NCI-H460 (cell line): ENCODE measurements around the gene TEP1. TPM values are rescaled to one million over a fixed set of nuclear protein-coding genes. Genes with fewer than 3 reads are reported as not detected.
"Not testable (repeated sequence)": the region's sequence is repeated elsewhere in the genome, so short reads cannot be mapped to it uniquely, and the experiment has no call there.

Source experiments
- DNase-seq: peaks from one replicate; pipeline ENCODE4 v3.0.0-alpha.2; 2016; ENCODE audit warnings: low read depth; ENCODE audit errors: extremely low read depth
- small RNA-seq, 2 experiments: library from RNA; depleted of rRNA; stranded (forward); fragments of <200 nt; gene quantifications; one replicate each; pipeline ENCODE3, GENCODE V24; 2014
- total RNA-seq: library from RNA; depleted of rRNA; stranded (reverse); fragments of >200 nt; shearing (Covaris generic); gene quantifications from 2 replicates; pipeline ENCODE4 v1.2.3, GENCODE V29; 2014; rRNA removed

TEP1 gene
- total RNA-seq, 1 experiment from 2014 or later, result 13.3 TPM

- no peak for DNase-seq
These were observed 67.9 kb downstream of the TEP1 start for GRCh38 chr14:20345366-20345765.

DNA sequence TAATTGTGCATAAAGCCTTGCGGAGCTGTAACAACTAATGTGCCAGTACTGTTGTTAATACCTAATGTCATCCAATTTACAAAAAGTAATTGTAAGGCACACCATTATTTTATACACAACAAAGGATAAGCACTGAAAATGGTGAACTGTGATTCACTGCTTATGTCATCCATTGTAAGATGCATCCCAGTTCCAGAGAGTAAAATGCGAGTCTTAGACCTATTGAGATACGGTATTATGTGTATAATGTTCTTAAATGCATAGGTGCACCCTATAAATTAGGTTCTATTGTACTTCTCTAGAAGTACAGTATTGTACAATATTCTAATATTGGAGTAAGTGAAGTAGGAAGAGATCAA is 69.5 kb downstream of the TEP1 start:
- no peak for DNase-seq

DNA sequence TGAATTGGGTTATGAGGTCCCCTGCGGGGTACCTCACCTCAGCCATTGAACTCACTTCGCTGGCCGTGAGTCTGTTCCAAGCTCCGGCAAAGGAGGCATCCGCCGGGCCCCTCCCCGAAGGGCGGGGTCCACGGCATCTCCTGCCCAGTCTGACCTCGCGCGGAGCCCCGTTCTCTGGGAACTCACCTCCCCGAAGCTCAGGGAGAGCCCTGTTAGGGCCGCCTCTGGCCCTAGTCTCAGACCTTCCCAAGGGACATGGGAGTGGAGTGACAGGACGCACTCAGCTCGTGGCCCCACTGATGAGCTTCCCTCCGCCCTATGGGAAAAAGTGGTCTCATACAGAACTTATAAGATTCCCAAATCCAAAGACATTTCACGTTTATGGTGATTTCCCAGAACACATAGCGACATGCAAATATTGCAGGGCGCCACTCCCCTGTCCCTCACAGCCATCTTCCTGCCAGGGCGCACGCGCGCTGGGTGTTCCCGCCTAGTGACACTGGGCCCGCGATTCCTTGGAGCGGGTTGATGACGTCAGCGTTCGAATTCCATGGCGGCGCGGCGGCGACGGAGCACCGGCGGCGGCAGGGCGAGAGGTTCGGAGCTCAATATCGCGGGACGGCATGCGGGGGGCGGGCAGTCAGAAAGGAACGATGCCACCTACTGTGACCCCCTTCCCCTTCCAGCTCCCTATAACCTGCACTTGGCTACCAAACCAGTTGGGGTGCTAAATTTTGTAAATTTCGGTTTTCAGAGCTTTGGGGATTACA is 70.0 kb downstream of the TEP1 start, which contains the start of gene PARP2:
TSS of gene PARP2 (plus strand) at position 544 of the 770 bp plus-strand sequence. CDS start at position 551, 7 bp downstream.
- peak; percentile 100 for DNase-seq

DNA sequence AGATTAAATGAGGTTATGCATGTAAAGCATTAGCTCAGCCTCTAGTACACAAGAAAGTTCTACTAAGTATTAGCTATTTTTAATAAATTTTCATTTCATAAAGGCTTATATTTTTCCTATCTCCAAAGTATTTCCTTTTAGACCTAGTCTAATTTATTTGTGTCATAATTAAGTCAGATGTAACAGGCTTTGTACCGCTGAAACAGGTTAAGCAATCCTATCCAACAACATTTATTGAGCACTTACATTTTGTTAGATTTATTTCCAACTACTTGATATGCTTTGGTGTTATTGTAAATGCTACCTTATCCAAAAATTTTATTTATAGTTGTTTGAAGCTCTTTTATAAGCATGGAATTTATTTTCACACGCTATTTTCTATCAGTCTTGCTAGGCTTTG is 71.7 kb downstream of the TEP1 start:
- no peak for DNase-seq

GRCh38 chr14:20341032-20341431 is 72.3 kb downstream of the TEP1 start:
- not testable (repeated sequence) for DNase-seq

- no peak for DNase-seq
These were observed 79.3 kb downstream of the TEP1 start for GRCh38 chr14:20334017-20334416.

- DNase-seq, result no peak
These were observed 79.8 kb downstream of the TEP1 start for GRCh38 chr14:20333494-20333841.

DNA sequence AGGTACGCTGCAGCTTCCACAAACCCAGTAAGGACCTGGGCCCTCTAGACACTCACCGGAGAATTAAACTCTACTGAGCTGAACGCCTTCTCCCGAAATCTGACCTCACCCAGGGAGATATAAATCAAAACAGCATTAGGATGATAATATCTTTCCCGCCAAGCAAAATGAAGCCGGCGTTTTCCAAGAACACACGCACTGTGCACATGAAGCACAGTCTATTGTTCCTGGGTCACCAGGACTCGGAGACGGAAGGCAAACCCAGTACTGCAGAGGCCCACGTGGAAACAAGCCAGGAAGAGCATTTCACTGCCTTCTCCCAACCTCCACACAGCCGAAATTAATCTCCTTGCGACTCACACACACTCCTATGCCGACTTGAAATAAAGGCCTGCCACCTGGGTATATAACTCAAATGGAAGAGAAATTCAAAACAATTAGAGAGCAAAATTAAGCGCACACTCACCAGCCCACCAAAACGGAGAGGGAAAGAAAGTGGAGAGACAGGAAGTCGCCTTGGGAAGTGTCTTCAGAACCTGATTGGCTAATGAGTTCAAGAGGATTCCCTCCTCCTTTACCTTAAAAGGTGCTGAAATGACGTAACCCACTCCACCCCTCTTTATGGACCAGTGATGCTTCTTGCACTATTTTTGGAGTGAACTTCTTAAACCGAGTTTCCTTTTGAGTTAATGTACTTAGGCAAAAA is 80.4 kb downstream of the TEP1 start, which contains the start of gene CCNB1IP1:
TSS of gene CCNB1IP1 (minus strand) at position 492 of the 706 bp plus-strand sequence. CDS start 16,756 bp downstream, outside the sequence.
- peak; percentile 79 for DNase-seq

DNA sequence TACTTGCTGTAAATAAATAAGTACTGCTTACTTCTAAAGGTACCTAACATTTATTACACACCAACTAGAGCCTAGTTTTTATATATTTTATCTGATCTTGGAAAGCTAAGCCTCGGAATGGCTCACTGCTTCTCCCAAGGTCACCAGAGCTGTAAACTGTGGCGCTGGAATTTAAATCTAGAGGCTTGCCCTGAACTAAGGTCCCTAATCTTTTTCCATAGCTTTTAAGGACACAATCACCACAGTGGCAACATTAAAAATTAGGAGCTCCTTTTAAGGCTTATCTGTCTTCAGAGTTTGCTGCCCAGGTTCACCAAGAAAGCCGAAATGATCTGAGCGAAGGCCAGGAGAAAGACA is 80.9 kb downstream of the TEP1 start:
- no peak for DNase-seq

DNA sequence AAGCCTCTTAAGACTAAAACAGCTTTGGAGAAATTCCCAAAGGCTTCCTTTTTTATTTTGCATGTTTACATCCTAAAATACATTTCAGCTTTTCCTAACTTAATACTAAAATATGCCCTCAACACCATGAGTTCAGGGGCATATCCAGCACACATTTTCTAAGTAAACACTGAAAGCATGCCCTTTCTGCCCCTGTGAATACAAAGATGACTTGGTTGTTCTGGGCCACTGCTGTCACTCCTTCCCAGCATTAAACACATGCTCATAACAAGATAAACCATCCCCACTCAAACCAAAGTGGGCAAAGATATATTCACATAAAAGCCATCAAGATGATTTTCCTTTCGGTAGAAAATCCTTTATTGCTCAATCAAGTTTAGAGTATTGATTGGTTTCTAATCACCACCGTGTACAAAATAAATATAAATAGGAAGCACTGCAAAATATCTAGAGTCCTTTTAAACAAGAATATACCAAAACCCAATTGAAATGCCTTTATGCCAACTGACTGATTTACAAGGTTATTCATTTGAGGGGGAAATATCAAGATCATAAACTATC is 82.2 kb downstream of the TEP1 start:
- DNase-seq, result no peak

DNA sequence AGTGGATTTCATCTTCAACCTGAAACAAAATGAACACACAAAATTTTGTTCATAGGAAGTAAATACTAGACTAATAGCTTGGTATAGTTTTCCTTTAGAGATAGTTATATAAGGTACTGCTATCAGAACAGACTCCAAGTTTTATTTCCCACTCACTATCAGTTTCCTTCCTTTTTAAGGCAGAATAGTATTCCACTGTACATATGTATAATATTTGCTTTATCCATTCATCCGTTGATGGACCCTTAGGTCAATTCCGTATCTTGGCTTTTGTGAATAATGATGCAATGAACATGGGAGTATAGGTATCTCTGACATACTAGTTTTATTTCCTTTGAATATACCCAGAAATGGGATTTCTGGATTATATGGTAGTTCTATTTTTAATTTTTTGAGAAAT is 83.9 kb downstream of the TEP1 start:
- DNase-seq, result no peak

DNA sequence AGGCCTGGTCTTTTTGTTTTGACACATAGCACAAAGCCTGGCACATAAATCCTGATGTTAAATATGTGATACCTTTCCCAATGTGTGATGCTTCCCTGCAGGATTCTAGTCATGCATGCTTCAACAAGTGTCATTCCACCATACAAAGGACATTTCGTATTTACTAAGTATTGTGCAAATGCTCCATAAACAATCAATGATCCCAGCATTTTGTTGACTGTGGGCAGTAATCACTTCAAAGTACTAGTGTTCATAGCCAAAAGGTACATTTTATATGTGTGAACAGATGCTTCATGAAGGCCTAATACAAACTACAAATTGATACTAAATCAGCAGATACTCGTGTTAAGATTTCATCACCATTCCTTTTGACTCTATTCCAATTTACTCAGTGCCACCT is 84.6 kb downstream of the TEP1 start:
- no peak for DNase-seq

- peak; percentile 76 for DNase-seq
These were observed 86.1 kb downstream of the TEP1 start for GRCh38 chr14:20327005-20327869.

DNA sequence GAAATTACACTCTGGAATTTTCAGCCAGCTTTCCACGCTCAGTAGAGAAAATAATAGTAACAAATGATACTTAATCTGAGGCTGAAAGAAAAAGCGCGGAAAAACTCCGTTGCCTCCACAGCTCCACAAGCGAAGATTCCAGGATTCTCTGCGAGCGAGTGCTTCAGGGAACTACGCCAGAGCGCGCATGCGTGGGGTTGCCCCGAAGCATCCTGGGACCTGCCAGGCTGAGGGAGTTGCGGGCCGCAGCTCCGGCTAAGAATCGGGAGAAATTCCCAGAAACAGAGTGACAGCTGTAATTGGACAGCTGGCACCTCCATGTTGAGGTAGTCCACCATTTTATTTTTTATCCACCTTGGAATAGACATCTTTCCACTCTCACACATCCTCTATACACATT is 95.6 kb downstream of the TEP1 start:
- DNase-seq, result no peak

Small RNA genes lying within 50 kb of the gene (small RNA-seq; reads per million reads assigned to genes)
- 0.02 to 0.29 reads per million in 2 experiments for gene RNA5SP382
- gene SNORA79B, result 0.21 to 0.59 reads per million in 2 experiments
- 109 to 1,373 reads per million in 2 experiments for gene SNORD126

Other genes starting within 250 kb of the TEP1 start
- gene OR11G2, start 222.6 kb downstream of the TEP1 start, total RNA-seq, result not detected in 2 replicates
- not detected in 2 replicates for gene OR11H6, start 189.8 kb downstream of the TEP1 start, total RNA-seq
- not detected in 2 replicates for gene OR11H7, start 184.5 kb downstream of the TEP1 start, total RNA-seq
- not detected in 2 replicates for gene OR11H4, start 174.2 kb downstream of the TEP1 start, total RNA-seq
- 13.0 and 18.7 TPM in 2 replicates for gene TTC5, start 107.5 kb downstream of the TEP1 start, total RNA-seq
- gene CCNB1IP1, start 80.2 kb downstream of the TEP1 start, total RNA-seq, result 258 and 275 TPM in 2 replicates
- 35.7 and 39.4 TPM in 2 replicates for gene PARP2, start 69.9 kb downstream of the TEP1 start, total RNA-seq
- gene KLHL33, start 22.7 kb upstream of the TEP1 start, total RNA-seq, result not detected in 2 replicates
- gene OSGEP, start 41.3 kb upstream of the TEP1 start, total RNA-seq, result 29.6 and 32.6 TPM in 2 replicates
- 96.7 and 151 TPM in 2 replicates for gene APEX1, start 41.7 kb upstream of the TEP1 start, total RNA-seq
- 17.3 and 20.6 TPM in 2 replicates for gene PIP4P1, start 47.9 kb upstream of the TEP1 start, total RNA-seq
- gene PNP, start 55.9 kb upstream of the TEP1 start, total RNA-seq, result 83.5 and 89.9 TPM in 2 replicates
- gene RNASE10, start 92.0 kb upstream of the TEP1 start, total RNA-seq, result not detected in 2 replicates
- gene RNASE9, start 147.5 kb upstream of the TEP1 start, total RNA-seq, result not detected in 2 replicates
- gene RNASE11, start 174.5 kb upstream of the TEP1 start, total RNA-seq, result not detected in 2 replicates
- gene RNASE12, start 177.9 kb upstream of the TEP1 start, total RNA-seq, result not detected in 2 replicates
- gene OR6S1, start 228.2 kb upstream of the TEP1 start, total RNA-seq, result not detected in 2 replicates